Measurements from ENCODE around the gene GALNT17.

DNA sequence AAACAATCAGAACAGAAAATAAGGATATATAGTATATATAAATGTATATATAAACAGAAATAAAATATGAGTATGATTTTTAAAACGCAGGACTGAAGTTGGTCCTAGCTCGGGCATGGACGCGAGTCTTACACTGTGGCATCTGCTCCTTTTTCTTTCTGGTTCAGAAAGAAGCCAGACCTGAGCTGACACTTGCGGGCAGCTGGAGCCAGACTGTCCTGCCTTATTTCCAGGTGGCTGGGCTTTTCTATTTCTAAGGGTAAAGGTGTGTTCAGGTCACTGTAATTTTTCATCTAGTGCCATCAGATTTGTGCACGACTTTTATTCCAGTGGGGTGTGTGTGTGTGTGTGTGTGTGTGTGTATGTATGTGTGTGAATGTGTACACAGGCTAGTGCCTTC lies 166.4 kb downstream of the GALNT17 start:
- TF ChIP-seq, protein P1, sequence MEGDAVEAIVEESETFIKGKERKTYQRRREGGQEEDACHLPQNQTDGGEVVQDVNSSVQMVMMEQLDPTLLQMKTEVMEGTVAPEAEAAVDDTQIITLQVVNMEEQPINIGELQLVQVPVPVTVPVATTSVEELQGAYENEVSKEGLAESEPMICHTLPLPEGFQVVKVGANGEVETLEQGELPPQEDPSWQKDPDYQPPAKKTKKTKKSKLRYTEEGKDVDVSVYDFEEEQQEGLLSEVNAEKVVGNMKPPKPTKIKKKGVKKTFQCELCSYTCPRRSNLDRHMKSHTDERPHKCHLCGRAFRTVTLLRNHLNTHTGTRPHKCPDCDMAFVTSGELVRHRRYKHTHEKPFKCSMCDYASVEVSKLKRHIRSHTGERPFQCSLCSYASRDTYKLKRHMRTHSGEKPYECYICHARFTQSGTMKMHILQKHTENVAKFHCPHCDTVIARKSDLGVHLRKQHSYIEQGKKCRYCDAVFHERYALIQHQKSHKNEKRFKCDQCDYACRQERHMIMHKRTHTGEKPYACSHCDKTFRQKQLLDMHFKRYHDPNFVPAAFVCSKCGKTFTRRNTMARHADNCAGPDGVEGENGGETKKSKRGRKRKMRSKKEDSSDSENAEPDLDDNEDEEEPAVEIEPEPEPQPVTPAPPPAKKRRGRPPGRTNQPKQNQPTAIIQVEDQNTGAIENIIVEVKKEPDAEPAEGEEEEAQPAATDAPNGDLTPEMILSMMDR (conservative IDR thresholded peaks at IDR 0.05; ENCODE audit: low read length) = no peak
- TF ChIP-seq EZH2phosphoT487 (IDR thresholded peaks at IDR 0.05; ENCODE audit: borderline replicate concordance) = no peak

All from Loucy (cell line).